Tibial nerve (tissue), 4 donors: ENCODE measurements around the gene ADGRE3. TPM values are rescaled to one million over a fixed set of nuclear protein-coding genes. Genes with fewer than 3 reads are reported as not detected.
"Not testable (repeated sequence)": the region's sequence is repeated elsewhere in the genome, so short reads cannot be mapped to it uniquely, and the experiment has no call there.

Experiments used
- DNase-seq, 2 donors: peaks; one replicate each; pipeline ENCODE4 v3.0.0-alpha.2; 2019; ENCODE audit warnings: low spot score in 2 of 2
- H3K27ac ChIP-seq, 4 donors: fragments of 200-600 bp; sonication (generic) in 3 of 4; one replicate each; pipeline ENCODE4 v1.5.1; 2017 to 2019; ENCODE audit warnings: mild to moderate bottlenecking in 1 of 4
- H3K27me3 ChIP-seq, 2 donors: fragments of 200-600 bp; sonication (generic) in 1 of 2; one replicate each; pipeline versions ENCODE4 v1.5.1 to v1.6.0; 2017 to 2019
- H3K36me3 ChIP-seq, 3 donors: fragments of 200-600 bp; sonication (generic); one replicate each; pipeline ENCODE4 v1.5.1; 2018 to 2019
- H3K4me1 ChIP-seq, 4 donors: fragments of 200-600 bp; sonication (generic) in 3 of 4; one replicate each; pipeline ENCODE4 v1.5.1; 2017 to 2019
- H3K4me3 ChIP-seq, 4 donors: fragments of 200-600 bp; sonication (generic) in 3 of 4; one replicate each; pipeline ENCODE4 v1.5.1; 2017 to 2019; ENCODE audit warnings: mild to moderate bottlenecking in 1 of 4, moderate library complexity in 1 of 4
- H3K9me3 ChIP-seq, 4 donors: fragments of 200-600 bp; sonication (generic) in 3 of 4; one replicate each; pipeline ENCODE4 v1.5.1; 2017 to 2019
- EP300 ChIP-seq, 2 donors: sonication (generic); formaldehyde crosslinking; IDR thresholded peaks; one replicate each; pipeline ENCODE4 v1.6.1; 2017; ENCODE audit warnings: antibody characterized with exemption in 2 of 2, mild to moderate bottlenecking in 1 of 2
- POLR2A ChIP-seq, 2 donors: fragments of 450-650 bp; IDR thresholded peaks; one replicate each; pipeline ENCODE4 v1.6.1; 2017; ENCODE audit warnings: antibody characterized with exemption in 2 of 2, mild to moderate bottlenecking in 2 of 2, moderate library complexity in 2 of 2
- WGBS, 2 donors: methylation state at CpG; one replicate each; pipeline ENCODE4 v1.1.5; 2018; 5-methylcytosine and 5-hydroxymethylcytosine counted together
- total RNA-seq, 4 donors: library from RNA; depleted of rRNA; stranded (reverse); fragments of >200 nt; gene quantifications; one replicate each; pipeline ENCODE4 v1.1.0, GENCODE V29; 2016
- TF ChIP-seq, protein P1 (sequence below), 5 experiments: fragments of 200-600 bp in 3 of 5; fragments of 450-650 bp in 2 of 5; sonication (generic) in 3 of 5; IDR thresholded peaks; one replicate each; pipeline ENCODE4 v1.5.1; 2016 to 2019; ENCODE audit warnings: antibody characterized with exemption in 5 of 5, mild to moderate bottlenecking in 3 of 5, moderate library complexity in 2 of 5

The ADGRE3 gene
- total RNA-seq, 4 donors from 2014 or later, result not detected

DNA sequence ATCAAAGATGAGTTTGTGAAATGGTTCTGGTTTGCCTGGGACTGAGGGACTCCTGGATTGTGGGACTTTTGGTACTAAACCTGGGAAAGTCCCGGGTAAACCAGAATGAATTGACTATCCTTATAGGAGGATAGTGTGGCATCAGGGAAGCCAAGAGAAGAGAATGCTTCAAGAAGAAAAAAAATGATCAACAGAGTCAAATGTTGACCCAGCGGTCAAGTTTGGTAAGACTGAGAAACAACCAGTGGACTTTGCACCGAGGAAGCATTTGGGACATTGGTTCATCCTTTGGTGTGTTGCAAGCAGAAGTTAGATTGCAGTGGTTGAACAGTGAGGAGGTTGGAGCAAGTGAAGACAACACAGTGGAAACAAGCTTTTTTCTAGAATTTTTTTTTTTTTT, 58.2 kb downstream of the ADGRE3 start:
- Histone ChIP-seq H3K27me3 (no peaks in the 10 kb centered on the region), H3K9me3 (peaks cover 0 to 27% (median 6%) of the 10 kb centered on the region in 4 donors), H3K4me3 (no peak overlapping the region), H3K27ac (no peak overlapping the region), H3K36me3 (no peaks in the 10 kb centered on the region), H3K4me1 (no peaks in the 10 kb centered on the region)
- DNase-seq, result no peak
- TF ChIP-seq, protein P1, sequence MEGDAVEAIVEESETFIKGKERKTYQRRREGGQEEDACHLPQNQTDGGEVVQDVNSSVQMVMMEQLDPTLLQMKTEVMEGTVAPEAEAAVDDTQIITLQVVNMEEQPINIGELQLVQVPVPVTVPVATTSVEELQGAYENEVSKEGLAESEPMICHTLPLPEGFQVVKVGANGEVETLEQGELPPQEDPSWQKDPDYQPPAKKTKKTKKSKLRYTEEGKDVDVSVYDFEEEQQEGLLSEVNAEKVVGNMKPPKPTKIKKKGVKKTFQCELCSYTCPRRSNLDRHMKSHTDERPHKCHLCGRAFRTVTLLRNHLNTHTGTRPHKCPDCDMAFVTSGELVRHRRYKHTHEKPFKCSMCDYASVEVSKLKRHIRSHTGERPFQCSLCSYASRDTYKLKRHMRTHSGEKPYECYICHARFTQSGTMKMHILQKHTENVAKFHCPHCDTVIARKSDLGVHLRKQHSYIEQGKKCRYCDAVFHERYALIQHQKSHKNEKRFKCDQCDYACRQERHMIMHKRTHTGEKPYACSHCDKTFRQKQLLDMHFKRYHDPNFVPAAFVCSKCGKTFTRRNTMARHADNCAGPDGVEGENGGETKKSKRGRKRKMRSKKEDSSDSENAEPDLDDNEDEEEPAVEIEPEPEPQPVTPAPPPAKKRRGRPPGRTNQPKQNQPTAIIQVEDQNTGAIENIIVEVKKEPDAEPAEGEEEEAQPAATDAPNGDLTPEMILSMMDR (IDR thresholded peaks at IDR 0.05), result no peak
- TF ChIP-seq EP300 (IDR thresholded peaks at IDR 0.05), result no peak
- TF ChIP-seq POLR2A (IDR thresholded peaks at IDR 0.05), result no peak
- WGBS, 2 donors, result 86 to 88% methylated on average over 3 of the region's 3 CpGs

DNA sequence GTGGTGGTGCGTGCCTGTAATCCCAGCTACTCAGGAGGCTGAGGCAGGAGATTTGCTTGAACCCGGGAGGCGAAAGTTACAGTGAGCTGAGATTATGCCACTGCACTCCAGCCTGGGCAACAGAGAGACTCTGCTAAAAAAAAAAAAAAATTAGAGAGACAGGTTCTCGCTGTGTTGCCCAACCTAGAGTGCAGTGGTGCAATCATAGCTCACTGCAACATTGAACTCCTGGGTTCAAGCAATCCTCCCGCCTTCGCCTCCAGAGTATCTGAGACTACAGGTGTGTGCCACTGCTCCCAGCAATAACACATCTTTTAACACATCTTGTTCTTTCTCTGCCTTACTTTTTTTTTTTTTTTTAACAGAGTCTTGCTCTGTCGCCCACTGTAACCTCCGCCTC, 59.0 kb downstream of the ADGRE3 start:
- Histone ChIP-seq H3K9me3 (peaks cover 0 to 20% (median 6%) of the 10 kb centered on the region in 4 donors), H3K4me1 (no peaks in the 10 kb centered on the region), H3K27ac (no peak overlapping the region), H3K27me3 (no peaks in the 10 kb centered on the region), H3K36me3 (no peaks in the 10 kb centered on the region), H3K4me3 (no peak overlapping the region)
- WGBS, 2 donors, result 91 to 95% methylated on average over 8 of the region's 8 CpGs
- TF ChIP-seq EP300 (IDR thresholded peaks at IDR 0.05) (no peak), POLR2A (IDR thresholded peaks at IDR 0.05) (no peak)
- TF ChIP-seq, protein P1 (IDR thresholded peaks at IDR 0.05), result no peak
- no peak for DNase-seq

DNA sequence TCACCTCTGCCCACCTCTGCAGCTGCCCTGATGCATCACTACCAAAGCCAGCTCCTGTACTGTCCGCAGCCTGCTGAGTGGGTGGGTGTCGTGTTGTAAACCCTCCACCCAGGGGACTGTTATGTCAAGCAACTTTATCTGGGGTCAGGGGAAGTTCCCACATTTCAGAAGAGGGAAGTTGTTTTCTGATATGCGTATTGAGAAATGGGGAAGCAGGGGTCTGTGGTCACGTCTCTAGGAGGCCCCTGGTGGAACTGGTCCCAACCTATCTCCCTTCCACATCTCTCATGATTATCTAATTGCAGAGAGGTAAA, 60.6 kb downstream of the ADGRE3 start:
- no peaks in the 10 kb centered on the region for H3K36me3 ChIP-seq
- WGBS, 2 donors, result 51 to 62% methylated on average over 4 of the region's 4 CpGs
- no peak for DNase-seq
- H3K4me3 ChIP-seq, result no peak overlapping the region
- peaks cover 0 to 8% (median under 1%) of the 10 kb centered on the region in 4 donors for H3K9me3 ChIP-seq
- H3K4me1 ChIP-seq, result no peaks in the 10 kb centered on the region
- TF ChIP-seq EP300 (IDR thresholded peaks at IDR 0.05) (no peak), POLR2A (IDR thresholded peaks at IDR 0.05) (no peak)
- TF ChIP-seq, protein P1 (IDR thresholded peaks at IDR 0.05), result no peak
- no peak overlapping the region for H3K27ac ChIP-seq
- H3K27me3 ChIP-seq, result no peaks in the 10 kb centered on the region

DNA sequence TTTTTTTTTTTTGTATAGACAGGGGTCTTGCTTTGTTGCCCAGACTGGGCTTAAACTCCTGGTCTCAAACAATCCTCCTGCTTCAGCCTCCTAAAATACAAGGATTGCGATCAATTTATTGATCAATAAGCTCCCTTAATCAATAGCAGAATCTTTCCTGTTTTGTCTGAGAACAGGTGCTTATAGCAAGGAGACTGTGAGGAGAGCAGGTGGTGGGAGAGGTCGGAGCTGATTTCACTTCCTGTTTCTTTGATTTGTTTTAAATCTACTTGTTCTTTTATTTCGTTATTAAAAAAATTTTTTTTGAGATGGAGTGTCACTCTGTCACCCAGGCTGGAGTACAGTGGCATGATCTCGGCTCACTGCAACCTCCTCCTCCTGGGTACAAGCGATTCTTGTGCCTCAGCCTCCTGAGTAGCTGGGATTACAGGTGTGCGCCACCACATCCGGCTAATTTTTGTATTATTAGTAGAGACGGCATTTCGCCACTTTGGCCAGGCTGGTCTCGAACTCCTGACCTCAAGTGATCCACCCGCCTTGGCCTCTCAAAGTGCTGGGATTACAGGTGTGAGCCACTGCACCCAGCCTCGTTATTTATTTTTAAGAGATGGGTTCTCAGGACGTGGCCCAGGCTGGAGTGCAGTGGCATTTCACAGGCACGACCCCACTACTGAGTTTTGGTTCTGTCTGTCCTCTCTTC, 61.1 kb downstream of the ADGRE3 start:
- H3K27me3 ChIP-seq, H3K27ac ChIP-seq, H3K4me1 ChIP-seq, DNase-seq, H3K36me3 ChIP-seq, H3K4me3 ChIP-seq, H3K9me3 ChIP-seq: not testable (repeated sequence)
- 75% methylated on average over 14 of the region's 14 CpGs for WGBS, 2 donors

DNA sequence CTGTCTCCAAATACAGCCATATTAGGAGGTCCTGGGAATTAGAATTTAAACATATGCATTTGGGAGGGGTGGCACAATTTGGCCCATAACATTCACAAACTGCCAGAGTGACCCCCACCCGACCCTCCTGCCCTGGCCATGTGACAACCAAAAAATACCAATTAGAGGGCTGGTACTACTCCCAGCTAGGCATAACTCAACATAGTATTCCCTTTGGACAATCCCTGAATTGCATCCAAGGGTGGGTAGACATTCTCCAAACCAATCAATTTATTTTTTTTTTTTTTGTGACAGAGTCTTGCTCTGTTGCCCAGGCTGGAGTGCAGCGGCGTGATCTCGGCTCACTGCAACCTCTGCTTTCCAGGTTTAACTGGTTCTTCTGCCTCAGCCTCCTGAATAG, 62.0 kb downstream of the ADGRE3 start:
- 83 to 87% methylated on average over 4 of the region's 4 CpGs for WGBS, 2 donors

DNA sequence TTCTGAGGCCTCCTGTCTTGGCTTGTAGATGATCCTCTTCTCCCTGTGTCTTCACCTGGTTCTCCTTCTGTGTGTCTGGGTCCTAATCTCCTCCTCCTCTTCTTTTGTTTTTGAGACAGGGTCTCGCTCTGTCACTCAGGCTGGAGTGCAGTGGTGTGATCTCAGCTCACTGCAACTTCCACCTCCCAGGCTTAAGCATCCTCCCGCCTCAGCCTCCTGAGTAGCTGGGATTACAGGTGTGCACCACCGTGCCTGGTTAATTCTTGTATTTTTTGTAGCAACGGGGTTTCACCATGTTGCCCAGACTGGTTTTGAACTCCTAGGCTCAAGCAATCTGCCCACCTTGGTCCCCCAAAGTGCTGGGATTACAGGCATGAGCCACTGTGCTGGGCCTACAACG, 62.4 kb downstream of the ADGRE3 start:
- H3K4me3 ChIP-seq, H3K27ac ChIP-seq, DNase-seq, H3K4me1 ChIP-seq, H3K36me3 ChIP-seq, H3K9me3 ChIP-seq, H3K27me3 ChIP-seq: not testable (repeated sequence)
- 77 to 86% methylated on average over 5 of the region's 5 CpGs for WGBS, 2 donors

More for the DNA sequence above, 62.0 kb downstream of the ADGRE3 start:
- no peak overlapping the region for H3K27ac ChIP-seq
- no peak for DNase-seq
- H3K4me1 ChIP-seq, result no peaks in the 10 kb centered on the region
- no peak overlapping the region for H3K4me3 ChIP-seq
- H3K36me3 ChIP-seq, result no peaks in the 10 kb centered on the region
- TF ChIP-seq POLR2A (IDR thresholded peaks at IDR 0.05), result no peak
- no peaks in the 10 kb centered on the region for H3K27me3 ChIP-seq
- H3K9me3 ChIP-seq, result no peaks in the 10 kb centered on the region

GRCh38 chr19:14611051-14611450, 63.6 kb downstream of the ADGRE3 start:
- Histone ChIP-seq H3K27me3 (no peaks in the 10 kb centered on the region), H3K36me3 (no peaks in the 10 kb centered on the region), H3K27ac (no peak overlapping the region), H3K4me1 (no peaks in the 10 kb centered on the region), H3K4me3 (no peak overlapping the region), H3K9me3 (no peaks in the 10 kb centered on the region)
- no peak for DNase-seq
- WGBS, 2 donors, result 57 to 71% methylated on average over 4 of the region's 4 CpGs
- TF ChIP-seq POLR2A (IDR thresholded peaks at IDR 0.05) (no peak), EP300 (IDR thresholded peaks at IDR 0.05) (no peak)
- TF ChIP-seq, protein P1 (IDR thresholded peaks at IDR 0.05), result no peak
